Measurements from ENCODE around the gene TCP11. TPM values are rescaled to one million over a fixed set of nuclear protein-coding genes. Genes with fewer than 3 reads are reported as not detected.

TCP11 gene
- total RNA-seq, 1 experiment from 2014 or later: not detected

DNA sequence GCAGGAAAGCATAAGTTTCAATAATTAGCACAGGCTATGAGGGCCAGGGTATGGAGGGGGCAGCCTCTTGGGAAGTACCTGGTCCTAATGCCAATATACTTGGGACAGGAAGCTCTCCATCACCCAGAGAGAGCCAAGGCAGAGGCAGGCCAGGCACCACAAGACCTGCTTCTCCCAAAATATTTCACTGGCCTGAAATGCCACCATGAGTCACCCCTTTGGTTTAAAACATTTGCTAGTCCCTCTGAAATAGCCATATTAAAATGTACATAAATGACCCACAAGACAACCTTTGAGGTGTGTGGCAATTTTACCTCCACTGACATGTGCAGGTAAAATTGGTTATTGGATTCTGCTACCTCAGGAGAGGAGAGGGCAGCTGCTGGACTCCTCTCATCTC, 49.2 kb upstream of the TCP11 start:
- Histone ChIP-seq H2AK5ac (ENCODE audit: insufficient read length, low read length) (no peak overlapping the region), H3K56ac (ENCODE audit: insufficient read length, low read depth, low read length) (no peak overlapping the region), H3T11ph (ENCODE audit: low read length) (no peak overlapping the region), H2BK5ac (ENCODE audit: insufficient read length, low read length) (no peak overlapping the region), H4K20me1 (ENCODE audit: control insufficient read depth, insufficient read depth, insufficient read length) (no peaks in the 10 kb centered on the region), H3K23ac (ENCODE audit: insufficient read length, low read depth, low read length) (no peak overlapping the region), H2BK120ac (ENCODE audit: low read depth, low read length, poor library complexity, severe bottlenecking) (no peak overlapping the region), H2BK15ac (ENCODE audit: low read depth, low read length) (no peak overlapping the region), H3K27ac (ENCODE audit: insufficient read length, low read depth, low read length) (no peak overlapping the region), H3K18ac (ENCODE audit: insufficient read length, low read depth, low read length) (no peak overlapping the region), H4K91ac (ENCODE audit: insufficient read length, low read depth, low read length) (no peak overlapping the region), H2BK12ac (ENCODE audit: insufficient read length, low read depth, low read length) (no peak overlapping the region), H3K14ac (ENCODE audit: insufficient read depth, low read length) (no peak overlapping the region), H4K5ac (ENCODE audit: insufficient read length, low read depth, low read length) (no peak overlapping the region), H3K9ac (ENCODE audit: extremely low read depth, insufficient read length, low read length) (no peak overlapping the region), H3K23me2 (ENCODE audit: insufficient read length, low read depth, low read length, poor library complexity, severe bottlenecking) (no peaks in the 10 kb centered on the region), H3K27me3 (ENCODE audit: insufficient read depth, low read length) (no peaks in the 10 kb centered on the region), H3K4ac (ENCODE audit: low read depth, low read length) (no peak overlapping the region), H2BK20ac (ENCODE audit: low read depth, low read length, poor library complexity, severe bottlenecking) (no peak overlapping the region), H3K79me2 (ENCODE audit: insufficient read depth, low read length) (no peaks in the 10 kb centered on the region), H3K79me1 (ENCODE audit: insufficient read depth, low read depth, low read length, poor library complexity, severe bottlenecking) (no peaks in the 10 kb centered on the region), H3K4me2 (ENCODE audit: insufficient read depth, insufficient read length, low read length) (no peak overlapping the region), H3K4me1 (ENCODE audit: insufficient read depth, low read length) (no peaks in the 10 kb centered on the region; the same call in 1 of the 2 replicates), H3K9me3 (ENCODE audit: control insufficient read depth, low read depth, low read length) (no peaks in the 10 kb centered on the region), H4K8ac (replicated peaks; ENCODE audit: insufficient read length, low read depth, low read length) (no peak overlapping the region), H2AFZ (ENCODE audit: low read length) (no peak overlapping the region)
- H3K27me3 Mint-ChIP-seq (ENCODE audit: low read depth): peaks cover 28% of the 10 kb centered on the region
- peaks cover 14 to 34% of the 10 kb centered on the region in 2 experiments for H3K4me1 Mint-ChIP-seq
- no peaks in the 10 kb centered on the region for H3K36me3 Mint-ChIP-seq (ENCODE audit: insufficient read depth in 1 of 3, low read depth in 3 of 3)
- no peak overlapping the region for H3K27ac Mint-ChIP-seq
- no peak overlapping the region for H3K4me3 Mint-ChIP-seq
- DNase-seq: no peak
- H3K9me3 Mint-ChIP-seq: peaks cover 0 to 3% of the 10 kb centered on the region in 2 experiments; a peak in 1 of 5 replicates
- TF ChIP-seq, protein P1, sequence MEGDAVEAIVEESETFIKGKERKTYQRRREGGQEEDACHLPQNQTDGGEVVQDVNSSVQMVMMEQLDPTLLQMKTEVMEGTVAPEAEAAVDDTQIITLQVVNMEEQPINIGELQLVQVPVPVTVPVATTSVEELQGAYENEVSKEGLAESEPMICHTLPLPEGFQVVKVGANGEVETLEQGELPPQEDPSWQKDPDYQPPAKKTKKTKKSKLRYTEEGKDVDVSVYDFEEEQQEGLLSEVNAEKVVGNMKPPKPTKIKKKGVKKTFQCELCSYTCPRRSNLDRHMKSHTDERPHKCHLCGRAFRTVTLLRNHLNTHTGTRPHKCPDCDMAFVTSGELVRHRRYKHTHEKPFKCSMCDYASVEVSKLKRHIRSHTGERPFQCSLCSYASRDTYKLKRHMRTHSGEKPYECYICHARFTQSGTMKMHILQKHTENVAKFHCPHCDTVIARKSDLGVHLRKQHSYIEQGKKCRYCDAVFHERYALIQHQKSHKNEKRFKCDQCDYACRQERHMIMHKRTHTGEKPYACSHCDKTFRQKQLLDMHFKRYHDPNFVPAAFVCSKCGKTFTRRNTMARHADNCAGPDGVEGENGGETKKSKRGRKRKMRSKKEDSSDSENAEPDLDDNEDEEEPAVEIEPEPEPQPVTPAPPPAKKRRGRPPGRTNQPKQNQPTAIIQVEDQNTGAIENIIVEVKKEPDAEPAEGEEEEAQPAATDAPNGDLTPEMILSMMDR (conservative IDR thresholded peaks at IDR 0.05): no peak
